Type B pancreatic cell (in vitro differentiated cells): Measurements from ENCODE around the gene FNDC11. TPM values are rescaled to one million over a fixed set of nuclear protein-coding genes. Genes with fewer than 3 reads are reported as not detected.

ENCODE experiments used
- DNase-seq: peaks from one replicate; pipeline ENCODE4 v3.0.0; 2021; ENCODE audit warnings: mixed read lengths; ENCODE audit not compliant: unreplicated experiment; ENCODE audit errors: extremely low spot score
- H3K27ac Mint-ChIP-seq: 2 replicates; pipeline ENCODE4 v1.8.0; 2021; ENCODE audit warnings: mild to moderate bottlenecking, mixed read lengths
- H3K27me3 Mint-ChIP-seq: 2 replicates; pipeline ENCODE4 v1.8.0; 2021; ENCODE audit warnings: mixed read lengths
- H3K36me3 Mint-ChIP-seq: 2 replicates; pipeline ENCODE4 v1.8.0; 2021; ENCODE audit warnings: mixed read lengths
- H3K4me1 Mint-ChIP-seq: one replicate; pipeline ENCODE4 v1.8.0; 2021; ENCODE audit warnings: mixed read lengths; ENCODE audit not compliant: unreplicated experiment
- H3K4me3 Mint-ChIP-seq: 2 replicates; pipeline ENCODE4 v1.8.0; 2021; ENCODE audit warnings: mild to moderate bottlenecking, mixed read lengths
- H3K9me3 Mint-ChIP-seq: 2 replicates; pipeline ENCODE4 v1.8.0; 2021; ENCODE audit warnings: mixed read lengths
- total RNA-seq: library from RNA; stranded (reverse); gene quantifications from 2 replicates; pipeline ENCODE4 v1.2.1, GENCODE V29; 2021; ENCODE audit warnings: low replicate concordance
- TF ChIP-seq, protein P1 (sequence below): fragments of 200-600 bp; sonication (generic); conservative IDR thresholded peaks from 2 replicates; pipeline ENCODE4 v1.5.0; 2021; ENCODE audit warnings: antibody characterized with exemption, mild to moderate bottlenecking

The FNDC11 gene
- total RNA-seq, 1 donor from 2014 or later = 1.4 TPM

DNA sequence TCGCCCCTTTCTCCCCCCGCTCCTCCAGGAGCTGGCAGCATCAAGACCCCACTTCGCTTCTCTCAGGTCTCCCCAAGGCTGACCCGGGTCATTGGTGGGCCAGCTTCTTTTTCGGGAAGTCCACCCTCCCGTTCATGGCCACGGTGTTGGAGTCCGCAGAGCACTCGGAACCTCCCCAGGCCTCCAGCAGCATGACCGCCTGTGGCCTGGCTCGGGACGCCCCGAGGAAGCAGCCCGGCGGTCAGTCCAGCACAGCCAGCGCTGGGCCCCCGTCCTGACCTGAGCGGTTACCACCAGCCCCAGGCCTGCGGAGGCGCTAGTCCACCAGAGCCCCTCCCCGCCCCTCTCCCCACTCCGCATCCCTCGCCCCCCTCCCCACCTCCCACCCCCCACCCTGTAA, 32.4 kb upstream of the FNDC11 start:
- TF ChIP-seq, protein P1, sequence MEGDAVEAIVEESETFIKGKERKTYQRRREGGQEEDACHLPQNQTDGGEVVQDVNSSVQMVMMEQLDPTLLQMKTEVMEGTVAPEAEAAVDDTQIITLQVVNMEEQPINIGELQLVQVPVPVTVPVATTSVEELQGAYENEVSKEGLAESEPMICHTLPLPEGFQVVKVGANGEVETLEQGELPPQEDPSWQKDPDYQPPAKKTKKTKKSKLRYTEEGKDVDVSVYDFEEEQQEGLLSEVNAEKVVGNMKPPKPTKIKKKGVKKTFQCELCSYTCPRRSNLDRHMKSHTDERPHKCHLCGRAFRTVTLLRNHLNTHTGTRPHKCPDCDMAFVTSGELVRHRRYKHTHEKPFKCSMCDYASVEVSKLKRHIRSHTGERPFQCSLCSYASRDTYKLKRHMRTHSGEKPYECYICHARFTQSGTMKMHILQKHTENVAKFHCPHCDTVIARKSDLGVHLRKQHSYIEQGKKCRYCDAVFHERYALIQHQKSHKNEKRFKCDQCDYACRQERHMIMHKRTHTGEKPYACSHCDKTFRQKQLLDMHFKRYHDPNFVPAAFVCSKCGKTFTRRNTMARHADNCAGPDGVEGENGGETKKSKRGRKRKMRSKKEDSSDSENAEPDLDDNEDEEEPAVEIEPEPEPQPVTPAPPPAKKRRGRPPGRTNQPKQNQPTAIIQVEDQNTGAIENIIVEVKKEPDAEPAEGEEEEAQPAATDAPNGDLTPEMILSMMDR = no peak
- peaks cover 7% of the 10 kb centered on the region for H3K27me3 Mint-ChIP-seq
- peaks cover 10% of the 10 kb centered on the region for H3K36me3 Mint-ChIP-seq
- H3K27ac Mint-ChIP-seq = peak overlapping the region; percentile 91
- H3K4me3 Mint-ChIP-seq = peak overlapping the region; percentile 90
- peaks cover 14% of the 10 kb centered on the region for H3K4me1 Mint-ChIP-seq
- DNase-seq = peak; percentile 70
- H3K9me3 Mint-ChIP-seq = no peaks in the 10 kb centered on the region

- Mint-ChIP-seq H3K9me3 (no peaks in the 10 kb centered on the region), H3K4me3 (peak overlapping the region; percentile 80), H3K27ac (peak overlapping the region; percentile 83), H3K36me3 (peaks cover 10% of the 10 kb centered on the region), H3K4me1 (peaks cover 14% of the 10 kb centered on the region), H3K27me3 (peaks cover 7% of the 10 kb centered on the region)
- TF ChIP-seq, protein P1 = no peak
- peak; percentile 64 for DNase-seq
Observed at GRCh38 chr20:63522091-63522868, 31.7 kb upstream of the FNDC11 start.

- peaks cover 14% of the 10 kb centered on the region for H3K4me1 Mint-ChIP-seq
- TF ChIP-seq, protein P1 = no peak
- peak overlapping the region; percentile 80 for H3K4me3 Mint-ChIP-seq
- DNase-seq = no peak
- peaks cover 4% of the 10 kb centered on the region for H3K27me3 Mint-ChIP-seq
- peak overlapping the region; percentile 88 for H3K27ac Mint-ChIP-seq
- H3K9me3 Mint-ChIP-seq = no peaks in the 10 kb centered on the region
- H3K36me3 Mint-ChIP-seq = peaks cover 10% of the 10 kb centered on the region
Observed at GRCh38 chr20:63522981-63523611, 30.9 kb upstream of the FNDC11 start.

DNA sequence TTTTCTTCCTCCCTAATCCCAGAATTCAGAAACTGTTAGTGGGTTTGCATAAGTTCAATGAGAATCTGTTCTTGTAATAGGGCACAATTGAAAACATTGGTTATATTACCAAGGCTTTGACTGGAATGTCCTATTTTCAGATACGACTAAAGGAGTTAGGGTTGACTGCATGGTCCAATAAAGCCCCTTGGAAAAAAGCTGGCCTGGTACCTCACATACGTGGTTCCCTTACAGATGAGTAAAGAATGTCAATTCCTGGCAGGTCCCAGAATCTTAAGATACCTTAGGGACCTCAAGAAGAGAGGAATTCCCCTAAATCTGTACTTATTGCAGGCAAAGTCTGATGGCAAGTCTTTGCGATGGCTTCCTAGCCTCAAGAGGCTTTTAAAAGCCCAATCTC, 28.8 kb upstream of the FNDC11 start:
- Mint-ChIP-seq H3K36me3 (peaks cover 10% of the 10 kb centered on the region), H3K9me3 (no peaks in the 10 kb centered on the region), H3K4me1 (peaks cover 14% of the 10 kb centered on the region), H3K4me3 (peak overlapping the region; percentile 60), H3K27me3 (no peaks in the 10 kb centered on the region), H3K27ac (peak overlapping the region; percentile 88)
- no peak for DNase-seq
- TF ChIP-seq, protein P1 = no peak

DNA sequence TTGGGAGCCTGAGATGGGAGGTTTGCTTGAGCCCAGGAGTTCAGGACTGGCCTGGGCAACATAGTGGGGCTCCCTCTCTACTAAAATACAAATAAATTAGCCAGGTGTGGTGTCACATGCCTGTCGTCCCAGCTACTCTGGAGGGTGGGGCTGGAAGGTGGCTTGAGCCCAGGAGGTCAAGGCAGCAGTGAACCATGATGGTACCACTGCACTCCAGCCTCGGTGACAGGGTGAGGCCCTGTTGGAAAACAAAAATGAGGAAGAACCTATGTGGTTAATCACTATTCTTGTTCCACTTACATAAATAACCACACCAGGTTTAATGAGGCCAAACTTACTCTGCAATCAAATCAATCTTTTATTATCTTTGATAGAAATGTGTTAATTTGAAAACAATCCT, 28.0 kb upstream of the FNDC11 start:
- TF ChIP-seq, protein P1 = no peak
- H3K4me3 Mint-ChIP-seq = no peak overlapping the region
- no peaks in the 10 kb centered on the region for H3K9me3 Mint-ChIP-seq
- H3K27ac Mint-ChIP-seq = peak overlapping the region; percentile 34
- H3K4me1 Mint-ChIP-seq = peaks cover 14% of the 10 kb centered on the region
- DNase-seq = no peak
- H3K27me3 Mint-ChIP-seq = no peaks in the 10 kb centered on the region
- peaks cover 10% of the 10 kb centered on the region for H3K36me3 Mint-ChIP-seq
